HG02759 (cell line): ENCODE results near the gene ARL2.
"Not testable (repeated sequence)": the region's sequence is repeated elsewhere in the genome, so short reads cannot be mapped to it uniquely, and the experiment has no call there.

Experiments
- ATAC-seq: cut with Tn5 transposase; IDR thresholded peaks from one replicate; pipeline ENCODE4 v1.9.1; 2021; ENCODE audit warnings: mild to moderate bottlenecking, moderate library complexity; ENCODE audit not compliant: unreplicated experiment

Gene ARL2

DNA sequence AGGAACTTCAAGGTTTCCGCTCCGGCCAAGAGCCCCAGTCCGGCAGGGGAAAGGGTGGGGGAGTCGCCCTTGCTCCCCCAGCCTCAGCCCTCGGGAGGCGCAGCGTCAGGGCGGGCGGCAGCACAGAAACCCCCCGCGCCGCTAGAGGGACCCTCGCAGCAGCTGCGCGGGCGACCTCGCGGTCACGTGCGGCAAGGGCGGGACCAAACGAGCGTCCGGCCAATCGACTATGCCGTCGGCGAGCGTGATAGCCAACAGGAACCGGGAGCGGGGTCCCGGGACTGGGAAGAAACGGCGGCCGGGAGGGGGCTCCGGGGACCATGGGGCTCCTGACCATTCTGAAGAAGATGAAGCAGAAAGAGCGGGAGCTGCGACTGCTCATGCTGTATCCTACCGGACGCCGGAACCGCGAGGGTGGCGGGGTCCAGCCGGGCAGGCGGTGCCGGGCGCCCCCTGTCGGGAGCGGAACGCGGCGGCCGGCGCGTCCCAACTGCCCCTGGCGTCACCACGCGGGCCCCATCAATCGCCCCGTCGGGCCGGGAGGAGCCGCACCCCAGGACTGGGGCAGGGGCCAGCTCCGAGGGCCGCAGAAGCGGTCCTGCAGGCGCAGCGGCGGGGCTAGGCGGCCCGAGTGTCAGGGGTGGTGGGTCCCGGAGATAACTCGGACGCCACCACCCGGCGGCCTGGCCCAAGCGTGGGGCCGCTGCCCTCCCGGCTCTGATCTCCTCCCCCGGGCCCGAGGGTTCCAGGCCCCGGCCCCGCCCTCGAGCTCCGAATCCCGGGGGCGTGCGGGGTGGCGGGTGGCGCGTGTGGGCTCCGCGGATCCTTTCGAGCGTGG, at the start of gene ARL2:
ARL2 (plus strand) TSS at position 273 of the 838 bp plus-strand sequence; CDS start at position 321, 48 bp downstream.
- ATAC-seq: peak; percentile 82

DNA sequence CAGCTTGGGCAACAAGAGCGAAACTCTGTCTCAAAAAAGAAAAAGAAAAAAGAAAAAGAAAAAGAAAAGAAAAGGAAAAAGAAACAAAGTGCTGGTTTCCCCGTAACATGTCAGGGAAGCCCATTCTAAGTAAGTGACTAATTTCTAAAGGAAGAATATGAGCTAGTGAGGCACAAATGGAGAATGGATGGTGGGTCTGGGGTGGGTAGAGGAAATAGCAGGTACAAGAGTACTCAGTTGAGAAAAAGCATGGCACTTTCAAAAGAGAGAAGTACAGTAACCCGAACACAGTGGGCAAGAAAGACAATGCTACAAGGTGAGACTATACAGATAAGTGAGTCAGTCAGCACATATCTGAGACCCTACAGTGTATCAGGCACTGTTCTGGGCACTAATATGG, 46.6 kb upstream of the ARL2 start:
- no peak for ATAC-seq

DNA sequence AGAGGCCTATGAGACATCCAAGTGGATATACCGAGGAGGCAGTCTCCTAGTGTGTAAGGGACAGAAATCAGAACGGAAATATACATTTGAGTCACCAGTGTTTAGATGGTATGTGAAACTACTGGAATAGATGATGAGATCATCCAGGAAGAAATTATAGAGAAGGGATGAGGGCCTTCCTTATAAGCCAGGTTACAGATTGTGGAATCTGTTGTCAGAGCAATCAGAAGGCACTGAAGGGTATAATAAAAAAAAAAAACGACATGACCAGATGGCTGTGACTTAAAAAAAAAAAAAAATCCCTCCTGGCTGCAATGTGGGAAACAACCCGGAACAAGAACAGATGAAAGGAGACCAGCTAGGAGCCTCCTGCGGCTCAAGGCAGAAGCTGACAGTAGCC, 44.8 kb upstream of the ARL2 start:
- ATAC-seq: no peak

DNA sequence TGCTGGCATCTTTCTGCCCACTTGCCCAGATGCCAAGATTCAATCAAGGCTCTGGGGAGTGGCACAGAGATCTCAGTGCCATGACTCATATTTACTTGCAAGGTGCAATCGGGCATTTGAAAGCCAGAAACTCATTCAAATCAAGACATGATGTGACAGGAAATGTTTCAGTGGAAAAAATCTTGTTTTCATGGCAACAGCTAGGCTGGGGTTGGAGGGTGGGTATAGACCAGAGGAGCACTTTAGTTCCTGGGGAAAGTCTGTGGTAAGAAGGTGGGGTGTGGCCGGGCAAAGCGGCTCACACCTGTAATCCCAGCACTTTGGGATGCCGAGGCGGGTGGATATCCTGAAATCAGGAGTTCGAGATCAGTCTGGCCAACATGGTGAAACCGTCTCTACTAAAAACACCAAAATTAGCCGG, 43.2 kb upstream of the ARL2 start:
- no peak for ATAC-seq

DNA sequence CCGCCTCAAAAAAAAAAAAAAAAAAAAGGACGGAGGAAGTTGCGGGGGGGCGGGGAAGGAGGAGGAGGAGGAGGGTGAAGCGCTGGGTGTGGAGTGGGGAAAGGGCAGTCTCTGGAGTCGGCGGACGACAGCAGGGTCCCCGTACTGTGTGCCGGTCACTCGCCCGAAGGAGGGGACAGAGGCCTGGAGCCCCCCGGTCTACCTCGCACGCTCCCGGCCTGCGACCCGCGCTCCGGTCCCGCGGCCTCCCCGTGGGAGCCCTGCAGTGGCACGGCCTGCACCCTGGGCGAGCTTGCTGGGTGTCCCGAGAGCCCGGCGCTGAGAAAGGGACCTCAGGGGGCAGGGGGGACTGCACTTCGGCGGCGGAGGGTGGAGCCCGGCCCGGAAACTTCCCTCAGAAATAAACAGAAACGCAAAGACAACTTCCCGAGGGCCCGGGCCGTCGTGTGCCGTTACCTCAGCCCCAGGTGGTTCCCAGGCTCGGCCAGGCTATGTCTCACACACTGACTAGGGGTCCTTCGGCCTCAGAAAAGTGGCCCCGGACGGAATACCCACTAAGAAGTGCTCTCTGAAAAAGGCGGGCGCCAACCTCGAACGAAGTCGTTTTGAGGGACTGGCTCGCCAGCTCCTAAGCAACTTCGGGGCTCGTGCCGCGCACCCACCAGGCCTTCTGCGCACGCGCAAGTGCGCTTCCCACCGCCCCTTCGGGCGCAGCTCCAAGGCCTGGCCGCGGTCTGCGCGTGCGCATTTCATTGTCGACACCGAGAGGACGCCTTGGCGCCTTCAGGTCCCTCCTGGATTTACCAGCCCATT, 42.3 kb upstream of the ARL2 start, which contains the start of gene MAJIN:
MAJIN (minus strand) TSS at position 688 of the 813 bp plus-strand sequence. CDS start 12,703 bp downstream, outside the sequence.
- ATAC-seq: peak; percentile 44

DNA sequence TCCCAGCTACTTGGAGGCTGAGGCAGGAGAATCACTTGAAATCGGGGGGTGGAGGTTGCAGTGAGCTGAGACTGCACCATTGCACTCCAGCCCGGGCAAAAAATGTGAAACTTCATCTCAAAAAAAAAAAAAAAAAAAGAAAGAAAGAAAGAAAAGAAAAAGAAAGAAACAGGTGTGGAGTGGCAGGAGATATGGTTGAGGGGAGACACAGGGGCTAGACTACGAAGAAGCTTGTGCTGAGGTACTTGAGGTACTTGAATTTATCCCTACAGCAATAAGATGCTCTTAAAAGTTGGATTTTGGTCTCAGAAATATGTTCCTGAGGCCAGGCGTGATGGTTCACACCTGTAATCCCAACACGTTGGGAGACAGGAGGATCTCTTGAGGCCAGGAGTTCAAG, 39.8 kb upstream of the ARL2 start:
- ATAC-seq: no peak

DNA sequence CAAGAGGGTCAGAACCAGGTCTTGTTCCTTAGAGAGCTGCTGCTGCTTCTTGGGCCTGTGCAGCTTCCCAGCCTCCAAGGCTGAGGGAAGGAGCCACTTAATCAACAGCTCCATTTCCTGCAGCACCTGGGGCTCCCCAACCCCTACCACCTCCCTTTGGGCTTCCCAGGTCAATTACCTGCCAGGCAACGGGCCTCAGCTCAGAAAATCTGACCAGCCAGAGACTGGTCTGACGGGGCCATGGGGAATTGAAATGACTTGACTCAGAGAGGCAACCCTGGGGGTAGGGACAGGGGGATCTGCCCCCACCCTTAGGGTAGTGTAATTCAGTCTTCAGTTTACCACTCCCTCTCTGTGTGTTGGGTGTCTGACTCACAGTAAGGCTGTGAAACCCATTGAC, 37.3 kb upstream of the ARL2 start:
- no peak for ATAC-seq

DNA sequence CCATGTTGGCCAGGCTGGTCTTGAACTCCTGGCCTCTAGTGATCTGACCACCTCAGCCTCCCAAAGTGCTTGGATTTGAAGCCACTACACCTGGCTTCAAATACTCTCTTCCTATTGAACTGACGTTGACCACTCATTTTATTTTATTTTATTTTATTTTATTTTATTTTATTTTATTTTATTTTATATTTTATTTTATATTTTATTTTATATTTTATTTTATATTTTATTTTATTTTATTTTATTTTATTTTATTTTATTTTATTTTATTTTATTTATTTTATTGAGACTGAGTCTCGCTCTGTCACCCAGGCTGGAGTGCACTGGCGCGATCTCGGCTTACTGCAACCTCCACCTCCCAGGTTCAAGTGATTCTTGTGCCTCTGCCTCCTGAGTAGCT, 30.6 kb upstream of the ARL2 start:
- not testable (repeated sequence) for ATAC-seq

DNA sequence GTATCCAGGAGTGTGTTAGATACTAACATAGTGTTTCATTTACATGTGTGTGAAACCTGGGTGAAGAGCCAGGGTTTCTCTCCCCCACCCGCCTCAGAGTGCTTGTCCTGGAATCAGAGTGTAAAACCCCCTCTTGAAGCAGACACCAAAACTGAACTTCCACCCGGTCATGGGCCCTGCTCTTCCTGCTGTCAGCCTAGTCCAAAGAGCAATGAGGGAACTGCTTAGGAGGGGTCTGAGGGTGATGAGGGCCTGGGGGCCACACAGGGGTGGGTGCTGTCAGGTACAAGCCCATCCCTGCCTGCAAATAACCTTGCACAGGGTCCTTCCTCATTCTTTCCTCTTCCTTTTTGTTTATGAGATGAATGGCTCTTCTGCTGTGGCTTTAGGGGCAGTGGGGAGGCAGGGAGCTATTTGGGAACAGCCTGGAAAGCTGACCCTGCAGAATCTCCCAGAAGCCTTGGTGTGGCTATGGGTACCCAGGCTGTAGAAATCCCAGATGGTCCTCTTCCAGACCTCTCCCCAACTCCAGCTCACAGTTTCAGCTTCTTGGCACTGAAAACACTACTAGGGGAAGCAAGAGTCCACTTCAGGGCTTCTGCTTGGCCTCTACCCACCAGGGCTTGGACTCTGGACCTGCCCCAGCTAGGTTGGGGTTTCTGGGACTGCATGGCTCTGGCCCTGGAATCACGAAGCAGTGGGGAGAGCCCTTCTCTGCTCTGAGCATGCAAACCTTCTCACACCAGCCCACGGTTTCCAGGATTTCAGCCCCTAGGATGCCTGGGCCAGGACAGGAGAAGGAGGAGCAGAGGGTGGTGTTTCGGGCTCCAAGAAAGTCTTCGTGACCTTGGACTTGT, 25.7 kb upstream of the ARL2 start:
- no peak for ATAC-seq

DNA sequence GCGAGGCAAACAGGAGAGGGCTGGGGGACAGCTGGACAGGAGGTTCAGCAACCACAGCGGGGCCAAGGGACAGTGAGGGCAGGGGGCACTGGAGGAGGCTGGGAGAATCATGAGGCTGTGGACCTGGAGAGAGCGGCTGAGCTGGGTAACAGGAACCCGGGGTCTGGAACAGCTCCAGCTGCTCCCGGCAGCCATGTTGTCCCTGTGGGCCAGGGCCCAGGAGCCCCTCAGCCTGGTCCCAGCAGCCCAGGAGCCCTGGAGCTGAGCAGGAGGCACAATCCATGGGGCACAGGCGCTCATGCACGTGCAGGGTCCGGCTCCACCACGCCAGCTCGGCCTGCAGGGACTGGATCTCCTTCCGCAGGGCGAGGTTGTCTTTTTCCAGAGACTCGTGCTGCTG, 24.5 kb upstream of the ARL2 start:
- no peak for ATAC-seq

DNA sequence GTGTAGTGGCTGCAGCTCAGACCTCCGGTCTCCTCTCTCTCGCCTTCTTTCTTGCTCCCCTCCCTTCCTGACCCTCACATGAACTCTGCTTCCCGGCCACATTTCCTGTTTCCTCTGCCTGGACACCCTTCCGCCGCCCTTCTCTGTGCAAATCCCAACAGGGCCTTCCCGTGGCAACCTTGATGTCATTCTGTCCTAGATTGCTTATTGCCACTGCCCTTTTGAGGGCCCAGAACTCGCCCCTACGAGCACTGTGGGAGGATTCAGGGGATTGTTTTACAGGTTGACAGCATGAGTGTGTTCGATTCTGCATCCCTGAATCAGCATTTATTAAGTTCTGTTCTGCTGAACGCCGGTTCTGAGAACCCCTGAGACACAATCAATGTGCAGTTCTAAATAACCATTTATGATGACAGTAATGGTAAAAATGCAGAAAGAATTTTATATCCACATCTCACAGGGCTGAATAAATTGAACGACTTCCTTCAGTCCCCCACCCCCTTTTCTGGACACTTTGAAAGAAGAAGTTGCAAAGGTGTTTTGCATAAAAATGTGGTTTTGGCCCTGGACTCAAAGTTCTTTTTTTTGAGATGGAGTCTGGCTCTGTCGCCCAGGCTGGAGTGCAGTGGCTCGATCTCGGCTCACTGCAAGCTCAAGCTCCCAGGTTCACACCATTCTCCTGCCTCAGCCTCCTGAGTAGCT, 23.6 kb upstream of the ARL2 start:
- ATAC-seq: no peak

DNA sequence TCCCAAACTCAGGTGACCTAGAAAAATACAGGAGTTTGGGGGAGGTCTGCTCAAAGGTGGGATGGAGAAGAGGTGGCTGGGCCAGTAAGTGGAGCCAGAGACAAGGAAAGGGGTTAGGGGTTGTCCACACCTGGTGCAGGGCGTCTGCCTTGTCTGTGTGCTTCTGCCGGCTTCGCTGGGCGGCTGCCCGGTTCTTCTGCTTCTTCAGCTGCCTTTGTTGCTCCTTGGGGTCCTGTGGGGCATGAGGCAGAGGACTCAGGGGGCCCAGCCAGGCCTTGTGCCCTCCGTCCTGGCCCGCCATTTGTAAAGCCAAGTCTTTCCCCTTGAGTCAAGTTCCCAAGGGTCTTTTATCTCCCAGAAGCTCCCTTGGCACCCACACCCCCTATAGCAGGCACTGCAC, 19.6 kb upstream of the ARL2 start:
- ATAC-seq: no peak

DNA sequence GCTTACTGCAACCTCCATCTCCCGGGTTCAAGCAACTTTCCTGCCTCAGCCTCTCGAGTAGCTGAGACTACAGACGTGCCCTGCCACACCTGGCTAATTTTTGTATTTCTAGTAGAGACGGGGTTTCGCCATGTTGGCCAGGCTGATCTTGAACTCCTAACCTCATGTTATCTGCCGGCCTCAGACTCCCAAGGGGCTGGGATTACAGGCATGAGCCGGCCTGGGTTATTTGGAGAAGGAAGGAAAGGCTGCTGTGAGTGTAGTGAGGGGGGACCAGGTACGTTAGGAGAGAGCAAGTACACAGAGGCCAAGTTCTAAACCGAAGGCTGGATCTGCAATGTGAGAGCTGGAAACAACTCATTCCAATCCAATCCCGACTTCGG, 17.6 kb upstream of the ARL2 start:
- no peak for ATAC-seq

DNA sequence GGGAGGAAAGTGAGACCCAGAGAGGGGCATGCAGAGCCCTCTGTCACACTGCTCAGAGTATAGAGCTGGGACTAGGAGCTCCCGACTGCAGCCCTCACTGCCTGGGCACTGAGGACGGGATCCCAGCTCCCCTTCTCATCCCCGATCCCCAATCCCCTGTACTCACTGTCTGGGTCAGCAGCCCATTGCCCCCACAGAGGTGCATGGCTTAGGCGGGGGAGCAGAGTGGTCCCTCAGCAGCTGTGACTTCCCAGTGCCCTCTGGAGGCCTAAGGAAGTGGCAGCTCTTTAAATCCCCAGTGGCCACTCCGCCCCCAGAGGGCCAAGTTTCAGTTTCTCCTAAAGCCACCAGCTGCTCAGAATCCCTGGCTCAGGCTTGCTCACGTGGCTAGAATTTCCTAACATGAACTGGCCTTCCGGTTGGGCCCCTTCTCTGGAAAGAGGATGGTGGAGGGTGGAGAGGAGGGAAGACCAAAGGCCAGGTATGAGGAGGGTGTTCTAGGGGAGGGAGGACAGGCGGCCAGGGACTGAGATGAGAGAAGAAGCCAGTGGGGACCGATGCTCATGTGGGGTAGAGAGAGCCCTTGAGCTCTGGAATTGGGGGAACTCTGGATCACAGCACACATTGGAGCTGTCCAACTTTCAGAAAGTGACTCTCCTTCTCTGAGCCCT, 17.1 kb upstream of the ARL2 start, which contains the start of gene BATF2:
BATF2 (minus strand) TSS at position 262 of the 671 bp plus-strand sequence; CDS start at position 205, 57 bp downstream.
- no peak for ATAC-seq

DNA sequence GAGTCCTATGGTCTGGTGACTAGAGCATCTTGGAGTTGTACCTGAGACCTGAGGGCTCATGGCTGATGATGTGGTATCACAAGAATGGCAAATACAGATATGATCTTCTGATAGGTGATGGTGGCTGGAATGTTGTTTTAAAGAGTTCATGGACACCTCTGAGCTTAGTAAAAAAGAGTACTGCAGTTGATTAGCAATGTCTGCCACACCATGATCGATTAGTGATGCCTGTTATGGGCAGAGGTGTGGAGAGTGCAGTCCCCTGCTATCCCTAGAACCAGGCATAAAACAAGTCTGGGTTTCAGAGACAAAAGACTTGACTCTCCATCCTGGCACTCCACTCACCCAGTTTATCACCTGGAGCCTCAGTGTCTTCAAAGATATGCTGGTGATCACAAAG, 15.8 kb upstream of the ARL2 start:
- no peak for ATAC-seq

DNA sequence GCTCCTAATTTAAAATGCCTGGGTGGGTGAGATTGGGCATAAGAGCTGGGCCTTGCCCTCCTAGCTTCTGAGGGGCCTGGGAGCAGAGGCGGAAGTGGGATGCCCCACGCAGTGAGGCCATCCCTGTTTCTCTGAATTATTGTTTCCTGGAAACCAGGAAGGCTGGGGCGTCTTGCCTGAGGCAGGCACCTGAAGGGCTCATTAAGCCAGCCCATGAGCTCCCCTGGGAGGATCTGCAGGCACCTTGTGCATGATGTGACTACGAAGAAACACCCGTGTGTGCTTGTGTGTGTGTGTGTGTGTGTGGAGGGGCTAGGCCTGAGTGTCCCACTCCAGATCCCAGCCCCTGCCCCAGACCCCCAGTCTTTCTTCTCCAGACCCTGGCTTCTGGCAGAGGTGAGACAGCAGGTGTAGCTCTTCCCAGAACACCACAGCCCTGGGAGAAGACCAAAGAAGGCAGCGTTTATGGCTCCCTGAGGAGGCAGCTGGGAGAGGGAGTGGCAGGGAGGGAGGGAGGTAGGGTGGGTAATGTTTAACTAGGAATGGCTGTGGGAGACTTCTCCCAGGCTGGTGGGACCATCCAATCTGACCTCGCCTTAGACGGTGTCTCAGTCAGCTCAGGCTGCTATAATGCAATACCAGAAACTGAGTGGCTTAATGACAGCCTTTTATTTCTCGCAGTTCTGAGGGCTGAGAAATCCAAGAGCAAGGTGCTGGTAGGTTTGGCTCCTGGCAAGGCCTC, 15.1 kb upstream of the ARL2 start:
- ATAC-seq: no peak

DNA sequence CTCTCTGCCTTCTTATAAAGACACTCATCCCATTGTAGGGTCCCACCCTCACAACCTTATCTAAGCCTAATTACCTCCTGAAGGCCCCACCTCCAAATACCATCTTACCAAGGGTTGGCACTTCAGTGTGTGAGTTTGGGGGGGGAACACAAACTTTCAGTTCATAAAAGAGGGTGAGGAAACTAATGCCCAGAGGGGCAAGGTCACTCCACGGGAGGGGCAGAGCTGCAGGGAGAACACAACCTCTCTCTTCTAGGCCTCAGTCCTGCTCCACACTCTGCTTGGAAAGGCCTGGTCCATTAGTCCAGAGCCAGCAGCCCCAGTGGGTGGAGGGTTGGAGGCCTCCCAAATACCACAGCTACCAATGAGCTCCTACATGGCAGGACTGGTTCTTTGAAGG, 14.5 kb upstream of the ARL2 start:
- no peak for ATAC-seq

DNA sequence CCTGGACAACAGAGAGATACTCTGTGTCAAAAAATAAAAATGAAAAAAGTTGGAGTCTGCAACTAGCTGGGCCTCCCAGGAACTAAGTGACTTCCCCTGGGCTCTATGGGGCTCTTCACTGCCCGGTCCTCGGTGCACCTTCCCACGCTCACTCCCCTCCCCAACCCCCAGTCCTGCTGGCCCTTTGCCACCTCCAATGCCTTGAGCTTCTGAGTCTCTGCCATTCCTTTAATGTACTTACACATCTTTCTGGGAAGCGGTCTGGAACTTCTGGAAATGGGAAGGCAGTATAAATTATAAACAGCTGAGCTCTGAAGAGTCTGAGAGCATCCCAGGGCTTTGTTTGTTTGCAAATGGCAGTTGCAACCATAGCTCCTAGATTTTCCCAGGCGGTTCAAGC, 11.3 kb upstream of the ARL2 start:
- ATAC-seq: no peak

DNA sequence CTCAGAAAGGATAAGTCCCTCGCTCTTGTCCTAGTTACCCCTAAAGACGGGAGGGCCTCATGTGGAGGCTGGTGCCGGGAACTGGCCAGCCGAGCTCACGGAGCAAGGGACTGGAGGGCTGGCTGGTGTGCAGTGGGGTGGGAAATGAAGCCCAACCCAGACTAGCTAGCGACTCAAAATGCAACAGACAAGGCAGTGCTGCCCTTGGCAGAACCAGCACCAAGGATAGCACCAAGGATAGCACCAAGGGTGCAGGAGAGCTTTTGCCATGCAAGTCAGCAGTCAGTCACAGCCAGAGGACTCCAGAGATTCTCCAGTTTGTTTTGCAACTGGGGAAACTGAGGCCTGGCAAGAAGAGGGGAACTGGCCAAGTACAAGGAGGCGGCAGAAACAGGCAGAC, 10.7 kb upstream of the ARL2 start:
- no peak for ATAC-seq
